IMR-90 (cell line): ENCODE measurements around the gene S1PR4. TPM values are rescaled to one million over a fixed set of nuclear protein-coding genes. Genes with fewer than 3 reads are reported as not detected.

Source experiments
- ATAC-seq: fragments of 200-7000 bp; cut with Tn5 transposase; 2 replicates; pipeline ENCODE4 v1.9.1; 2020; ENCODE audit warnings: low read depth, mild to moderate bottlenecking, moderate library complexity
- BruUV-seq: library from RNA; stranded (reverse); fragments of 400-500 nt; replicated peaks from 2 replicates; lab custom pipeline; 2021; lab: Mats Ljungman, UMichigan
- CTCF ChIA-PET: fragments of 300-600 bp; formaldehyde crosslinking; extraction: SDS; loops from one replicate; lab custom pipeline; 2021; ENCODE audit warnings: antibody characterized with exemption; lab: Yijun Ruan, JAX
- POLR2A ChIA-PET: fragments of 300-600 bp; sonication (Branson Sonifier 250); formaldehyde crosslinking; loops from one replicate; lab custom pipeline; 2022; ENCODE audit warnings: antibody characterized with exemption; ENCODE audit not compliant: unreplicated experiment; lab: Charles Lee
- DNase-seq: peaks from one replicate; pipeline ENCODE4 v3.0.0; 2013
- H2AFZ ChIP-seq: replicated peaks from 2 replicates; pipeline ENCODE3; 2013; ENCODE audit warnings: low read length, mild to moderate bottlenecking; ENCODE audit not compliant: poor library complexity
- H2AK5ac ChIP-seq: 2 replicates; pipeline ENCODE4 v1.6.1; 2013; ENCODE audit warnings: low read depth, low read length, inconsistent platforms
- H2AK9ac ChIP-seq: replicated peaks from 2 replicates; pipeline ENCODE3; 2013; ENCODE audit warnings: mild to moderate bottlenecking, low read depth, low read length, moderate library complexity; ENCODE audit not compliant: poor library complexity
- H2BK120ac ChIP-seq: 2 replicates; pipeline ENCODE4 v1.6.1; 2013; ENCODE audit warnings: low read depth, low read length, inconsistent platforms
- H2BK15ac ChIP-seq: 3 replicates; pipeline ENCODE4 v1.6.1; 2013; ENCODE audit warnings: low read depth, low read length, inconsistent platforms
- H2BK20ac ChIP-seq: 2 replicates; pipeline ENCODE4 v1.6.1; 2013; ENCODE audit warnings: low read depth, mild to moderate bottlenecking, inconsistent platforms, low read length, moderate library complexity
- H2BK5ac ChIP-seq: 2 replicates; pipeline ENCODE4 v1.6.1; 2013; ENCODE audit warnings: mild to moderate bottlenecking, low read depth, low read length, inconsistent platforms; ENCODE audit not compliant: poor library complexity, severe bottlenecking
- H3K14ac ChIP-seq: replicated peaks from 2 replicates; pipeline ENCODE4 v1.6.1; 2013; ENCODE audit warnings: low read depth, low read length, inconsistent platforms
- H3K18ac ChIP-seq: 2 replicates; pipeline ENCODE4 v1.6.1; 2013; ENCODE audit warnings: low read depth, low read length, control low read depth
- H3K23ac ChIP-seq: 2 replicates; pipeline ENCODE4 v1.6.1; 2013; ENCODE audit warnings: low read depth, low read length, inconsistent platforms
- H3K27ac ChIP-seq: 2 replicates; pipeline ENCODE4 v1.5.1; 2013; ENCODE audit warnings: mild to moderate bottlenecking, control low read depth, low read length; ENCODE audit not compliant: insufficient read depth
- H3K27me3 ChIP-seq: 2 replicates; pipeline ENCODE4 v1.6.1; 2013; ENCODE audit warnings: low read length; ENCODE audit not compliant: control insufficient read depth, insufficient read depth
- H3K36me3 ChIP-seq: 2 replicates; pipeline ENCODE4 v1.6.1; 2013; ENCODE audit warnings: low read length, mixed read lengths; ENCODE audit not compliant: control insufficient read depth, insufficient read depth
- H3K4ac ChIP-seq: 2 replicates; pipeline ENCODE4 v1.6.1; 2013; ENCODE audit warnings: low read depth, low read length, inconsistent platforms
- H3K4me1 ChIP-seq: 2 replicates; pipeline ENCODE4 v1.6.1; 2013; ENCODE audit warnings: low read length, mixed read lengths; ENCODE audit not compliant: control insufficient read depth, insufficient read depth
- H3K4me2 ChIP-seq: 2 replicates; pipeline ENCODE4 v1.6.1; 2013; ENCODE audit warnings: low read depth, mild to moderate bottlenecking, control low read depth, low read length, moderate library complexity
- H3K4me3 ChIP-seq: 2 replicates; pipeline ENCODE4 v1.5.1; 2013; ENCODE audit warnings: low read depth, mild to moderate bottlenecking, control low read depth, low read length, moderate library complexity; ENCODE audit not compliant: insufficient read depth
- H3K56ac ChIP-seq: 2 replicates; pipeline ENCODE4 v1.6.1; 2013; ENCODE audit warnings: low read length, inconsistent platforms; ENCODE audit not compliant: insufficient read depth; ENCODE audit errors: extremely low read depth
- H3K79me1 ChIP-seq, 2 experiments: 2 replicates each; pipeline ENCODE4 v1.6.1; 2013; ENCODE audit warnings: low read length in 2 of 2, inconsistent platforms in 1 of 2, low read depth in 1 of 2
- H3K9ac ChIP-seq: 2 replicates; pipeline ENCODE4 v1.6.1; 2013; ENCODE audit warnings: low read depth, low read length, control low read depth
- H3K9me1 ChIP-seq: 2 replicates; pipeline ENCODE4 v1.6.1; 2013; ENCODE audit warnings: low read length, inconsistent platforms; ENCODE audit not compliant: insufficient read depth
- H3K9me3 ChIP-seq: 2 replicates; pipeline ENCODE4 v1.6.1; 2013; ENCODE audit warnings: low read length; ENCODE audit not compliant: control insufficient read depth, insufficient read depth
- H4K20me1 ChIP-seq: 2 replicates; pipeline ENCODE4 v1.6.1; 2013; ENCODE audit warnings: low read length, inconsistent platforms; ENCODE audit not compliant: insufficient read depth
- H4K5ac ChIP-seq: 2 replicates; pipeline ENCODE4 v1.6.1; 2013; ENCODE audit warnings: mild to moderate bottlenecking, low read depth, low read length, control low read depth
- H4K8ac ChIP-seq, 2 experiments: 2 replicates each; pipeline ENCODE4 v1.6.1; 2013; ENCODE audit warnings: low read depth in 2 of 2, low read length in 2 of 2, control low read depth in 1 of 2, inconsistent platforms in 1 of 2
- H4K91ac ChIP-seq: 2 replicates; pipeline ENCODE4 v1.6.1; 2013; ENCODE audit warnings: low read depth, low read length, inconsistent platforms; ENCODE audit not compliant: insufficient read depth
- BHLHE40 ChIP-seq: fragments of 150-350 bp; IDR thresholded peaks from 2 replicates; pipeline ENCODE4 v1.6.1; 2016; ENCODE audit warnings: mild to moderate bottlenecking, low read depth, low read length
- CEBPB ChIP-seq: IDR thresholded peaks from 2 replicates; pipeline ENCODE4 v1.6.1; 2012; ENCODE audit warnings: low read depth, low read length, improper control_type of control experiment
- CHD1 ChIP-seq: IDR thresholded peaks from 2 replicates; pipeline ENCODE4 v1.6.1; 2012; ENCODE audit warnings: low read depth, low read length, improper control_type of control experiment
- CTCF ChIP-seq: conservative IDR thresholded peaks from 2 replicates; pipeline ENCODE4 v1.5.1; 2012; ENCODE audit warnings: mild to moderate bottlenecking, low read depth, low read length, improper control_type of control experiment
- ELK1 ChIP-seq: fragments of 150-350 bp; IDR thresholded peaks from 2 replicates; pipeline ENCODE4 v1.6.1; 2016; ENCODE audit warnings: low read depth, mild to moderate bottlenecking, low read length, moderate library complexity, borderline replicate concordance
- FOS ChIP-seq: fragments of 150-350 bp; IDR thresholded peaks from 2 replicates; pipeline ENCODE4 v1.6.1; 2016; ENCODE audit warnings: low read depth, low read length
- MAFK ChIP-seq: IDR thresholded peaks from 2 replicates; pipeline ENCODE4 v1.6.1; 2012; ENCODE audit warnings: low read depth, low read length, improper control_type of control experiment
- MAZ ChIP-seq: IDR thresholded peaks from 2 replicates; pipeline ENCODE4 v1.6.1; 2012; ENCODE audit warnings: low read depth, mild to moderate bottlenecking, low read length, improper control_type of control experiment, moderate library complexity, borderline replicate concordance
- MXI1 ChIP-seq: IDR thresholded peaks from 2 replicates; pipeline ENCODE4 v1.6.1; 2012; ENCODE audit warnings: low read depth, mild to moderate bottlenecking, low read length, moderate library complexity, borderline replicate concordance
- NFE2L2 ChIP-seq: fragments of 150-350 bp; IDR thresholded peaks from 2 replicates; pipeline ENCODE4 v1.6.1; 2016; ENCODE audit warnings: low read depth, mild to moderate bottlenecking, low read length
- POLR2A ChIP-seq: IDR thresholded peaks from 2 replicates; pipeline ENCODE4 v1.6.1; 2012; ENCODE audit warnings: mild to moderate bottlenecking, low read depth, low read length
- RAD21 ChIP-seq: IDR thresholded peaks from 2 replicates; pipeline ENCODE4 v1.6.1; 2012; ENCODE audit warnings: low read length, improper control_type of control experiment
- RFX5 ChIP-seq: IDR thresholded peaks from 2 replicates; pipeline ENCODE4 v1.8.0; 2012; ENCODE audit warnings: low read depth, mild to moderate bottlenecking, low read length, moderate library complexity
- SMC3 ChIP-seq: fragments of 150-350 bp; IDR thresholded peaks from 2 replicates; pipeline ENCODE4 v1.6.1; 2016; ENCODE audit warnings: low read depth, mild to moderate bottlenecking, antibody characterized with exemption, low read length, moderate library complexity
- USF2 ChIP-seq: fragments of 150-350 bp; IDR thresholded peaks from 2 replicates; pipeline ENCODE4 v1.6.1; 2017; ENCODE audit warnings: mild to moderate bottlenecking, antibody characterized with exemption, low read length, low read depth
- WGBS, 2 experiments: methylation state at CpG; one replicate each; pipeline versions ENCODE4 v1.1.5 to v1.1.7; 2013; ENCODE audit warnings: missing lambda C conversion rate in 2 of 2; ENCODE audit not compliant: insufficient read length in 1 of 2; ENCODE audit errors: extremely low coverage in 2 of 2; 5-methylcytosine and 5-hydroxymethylcytosine counted together
- dilution Hi-C: fragments of 300-500 bp; cut with HindIII; formaldehyde crosslinking; loops from one replicate; pipeline ENCODE4 v1.14.3; 2018; ENCODE audit warnings: low sequenced_read_pairs; ENCODE audit not compliant: unreplicated experiment
- in situ Hi-C: fragments of 300-500 bp; cut with MboI; formaldehyde crosslinking; loops from 3 replicates; pipeline ENCODE4 v1.14.3; 2019; ENCODE audit warnings: low sequenced_read_pairs, inconsistent platforms, mixed read lengths
- intact Hi-C: fragments of 100-400 bp; cut with micrococcal nuclease; formaldehyde crosslinking; loops from 2 replicates; pipeline ENCODE4 v1.10.0; 2022
- polyA plus RNA-seq, 3 experiments: library from polyadenylated mRNA; depleted of rRNA; stranded (reverse); fragments of >200 nt; gene quantifications; 2 replicates each; pipeline ENCODE4 v1.2.3, GENCODE V29; 2012; ENCODE audit warnings: low replicate concordance in 1 of 3
- total RNA-seq: library from RNA; depleted of rRNA; stranded (reverse); fragments of >200 nt; gene quantifications from 2 replicates; pipeline ENCODE4 v1.2.3, GENCODE V29; 2012

Gene S1PR4
- total and polyA plus RNA-seq, 2 of the 4 experiments (the other 2 are of a cell fraction) = not detected

- Histone ChIP-seq H3K9ac (no peak overlapping the region), H3K9me3 (no peaks in the 10 kb centered on the region), H3K4ac (no peak overlapping the region), H2BK120ac (no peak overlapping the region), H3K36me3 (peaks cover 22% of the 10 kb centered on the region), H4K8ac (no peak overlapping the region), H3K14ac (no peak overlapping the region), H4K20me1 (peaks cover 13% of the 10 kb centered on the region), H2AK5ac (no peak overlapping the region), H3K4me2 (no peak overlapping the region), H2AK9ac (no peak overlapping the region), H3K27me3 (no peaks in the 10 kb centered on the region), H4K5ac (no peak overlapping the region), H3K18ac (no peak overlapping the region), H3K4me1 (no peaks in the 10 kb centered on the region), H3K56ac (no peak overlapping the region), H2BK20ac (no peak overlapping the region), H2AFZ (no peak overlapping the region), H3K27ac (no peak overlapping the region), H3K9me1 (no peaks in the 10 kb centered on the region), H3K79me1 (no peaks in the 10 kb centered on the region), H4K91ac (no peak overlapping the region), H2BK5ac (no peak overlapping the region), H2BK15ac (no peak overlapping the region), H3K4me3 (no peak overlapping the region), H3K23ac (no peak overlapping the region)
- intact Hi-C loops = no loop called here
- ATAC-seq = no peak
- ChIA-PET CTCF (no interaction called here), POLR2A (no interaction called here)
- WGBS, 2 experiments = 95% methylated on average over 11 of the region's 33 CpGs; no CpG with 5 or more reads in 1 of the 2 experiments
- DNase-seq = no peak
- BruUV-seq = no TSS peak
- dilution Hi-C loops = no loop called here
- in situ Hi-C loops = no loop called here
- TF ChIP-seq CTCF (no peak), RFX5 (no peak), MAFK (no peak), NFE2L2 (no peak), FOS (no peak), CEBPB (no peak), RAD21 (no peak), MAZ (no peak), ELK1 (no peak), POLR2A (no peak), USF2 (no peak), MXI1 (no peak), BHLHE40 (no peak), CHD1 (no peak), SMC3 (no peak)
These were observed 30.0 kb downstream of the S1PR4 start for GRCh38 chr19:3208317-3209207.
